Posterior vena cava (tissue), 2 donors: Measurements from ENCODE around the gene EIF1. TPM values are rescaled to one million over a fixed set of nuclear protein-coding genes. Genes with fewer than 3 reads are reported as not detected.
"Not testable (repeated sequence)": the region's sequence is repeated elsewhere in the genome, so short reads cannot be mapped to it uniquely, and the experiment has no call there.

Experiments
- DNase-seq: peaks from one replicate; pipeline ENCODE4 v3.0.0-alpha.2; 2020; ENCODE audit warnings: low spot score
- intact Hi-C, 2 donors: fragments of 100-400 bp; cut with DNase I; formaldehyde crosslinking; loops; one replicate each; pipeline versions ENCODE4 v1.14.1 to v1.14.2; 2022 to 2023
- total RNA-seq, 2 donors: library from RNA; stranded (reverse); fragmentation: NEBNext Ultra II Directional; extraction: Animal tissue kit (Norgen Biotek cat#: 25700); gene quantifications; one replicate each; pipeline ENCODE4 v1.2.1, GENCODE V29; 2021
- donor health status: DM: yes; HTN: yes; CAD: no.
- donor health status: DM: yes; HTN: yes; CAD: no.

Gene EIF1
- total RNA-seq, 2 donors from 2014 or later: 694 to 760 TPM

GRCh38 chr17:41689497-41690299, 1.0 kb downstream of the EIF1 start:
- intact Hi-C loops: no loop called here
- no peak for DNase-seq

DNA sequence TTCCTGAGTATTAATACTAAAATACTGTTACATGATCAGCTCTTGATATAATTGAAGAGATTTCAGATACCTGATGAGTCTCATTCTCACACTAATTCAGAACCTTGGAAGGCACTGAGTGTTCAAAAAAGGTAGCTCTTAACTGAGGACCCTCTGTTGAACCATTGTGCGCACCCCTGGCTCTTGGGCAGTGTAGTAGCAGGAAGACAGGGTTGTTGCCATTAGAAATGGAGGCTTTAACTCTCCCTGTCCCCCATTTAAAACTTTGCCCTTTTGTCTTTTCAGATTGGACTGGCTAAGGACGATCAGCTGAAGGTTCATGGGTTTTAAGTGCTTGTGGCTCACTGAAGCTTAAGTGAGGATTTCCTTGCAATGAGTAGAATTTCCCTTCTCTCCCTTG, 1.8 kb downstream of the EIF1 start:
- DNase-seq: no peak
- intact Hi-C loops: no loop called here

DNA sequence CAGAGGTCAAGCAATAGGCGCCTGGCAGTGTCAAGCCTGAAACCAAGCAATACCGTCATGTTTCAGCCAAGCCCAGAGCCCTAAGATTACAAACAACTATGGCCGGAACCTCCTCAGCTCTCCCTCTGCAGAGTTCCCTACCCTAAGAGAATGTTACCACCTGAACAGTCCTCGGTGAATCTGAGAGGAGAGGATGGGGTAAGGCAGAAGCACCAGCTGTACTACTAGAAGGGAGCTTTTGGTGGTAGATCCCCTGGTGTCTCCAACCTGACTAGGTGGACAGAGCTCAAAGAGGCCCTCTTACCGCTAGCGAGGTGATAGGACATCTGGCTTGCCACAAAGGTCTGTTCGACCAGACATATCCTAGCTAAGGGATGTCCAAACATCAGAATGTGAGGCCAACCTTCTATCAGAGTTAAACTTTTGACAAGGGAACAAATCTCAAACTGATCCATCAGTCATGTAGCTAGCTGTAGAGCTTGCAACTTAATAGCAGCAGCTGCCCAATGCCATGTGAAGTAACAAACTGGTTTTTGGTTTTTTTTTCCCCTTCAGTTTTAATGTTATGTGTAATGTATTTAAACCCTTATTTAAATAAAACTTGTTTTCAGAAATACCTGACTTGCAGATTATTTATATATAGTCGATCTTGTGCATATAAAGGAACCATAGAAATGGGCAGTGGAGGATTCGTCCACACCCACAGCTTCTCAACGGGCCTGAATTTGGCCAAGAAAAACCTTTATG, 2.5 kb downstream of the EIF1 start:
- no peak for DNase-seq
- intact Hi-C loops: no loop called here

GRCh38 chr17:41692722-41693521, 4.2 kb downstream of the EIF1 start:
- intact Hi-C loops: no loop called here
- DNase-seq: no peak

DNA sequence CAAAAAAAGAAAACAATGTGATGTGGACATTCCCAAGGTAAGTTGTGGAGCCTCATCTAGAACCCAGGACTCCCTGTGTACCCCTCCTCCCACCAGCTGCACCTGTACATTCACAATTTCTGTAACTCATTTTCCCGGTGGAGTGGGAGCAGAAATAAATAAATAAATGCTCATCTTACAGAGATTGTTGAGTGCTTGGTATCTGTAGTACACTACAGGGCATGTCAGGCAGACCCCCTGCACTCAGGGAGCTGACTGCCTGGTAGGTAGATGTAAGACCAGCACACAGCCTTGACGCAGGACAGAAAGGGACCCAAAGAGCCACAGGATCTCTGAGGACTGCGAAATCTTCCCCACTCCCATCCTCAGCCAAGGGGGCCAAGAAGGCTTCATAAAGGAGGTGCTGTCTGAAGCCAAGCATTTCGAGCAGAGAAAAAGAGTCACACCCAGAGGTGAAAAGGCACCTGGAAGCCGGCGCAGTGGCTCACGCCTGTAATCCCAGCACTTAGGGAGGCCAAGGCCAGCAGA, 6.5 kb downstream of the EIF1 start:
- no peak for DNase-seq
- intact Hi-C loops: no loop called here

- no peak for DNase-seq
- intact Hi-C loops: no loop called here
Measured at GRCh38 chr17:41695954-41696757, 7.5 kb downstream of the EIF1 start.

GRCh38 chr17:41697122-41697962, 8.7 kb downstream of the EIF1 start:
- DNase-seq: no peak

DNA sequence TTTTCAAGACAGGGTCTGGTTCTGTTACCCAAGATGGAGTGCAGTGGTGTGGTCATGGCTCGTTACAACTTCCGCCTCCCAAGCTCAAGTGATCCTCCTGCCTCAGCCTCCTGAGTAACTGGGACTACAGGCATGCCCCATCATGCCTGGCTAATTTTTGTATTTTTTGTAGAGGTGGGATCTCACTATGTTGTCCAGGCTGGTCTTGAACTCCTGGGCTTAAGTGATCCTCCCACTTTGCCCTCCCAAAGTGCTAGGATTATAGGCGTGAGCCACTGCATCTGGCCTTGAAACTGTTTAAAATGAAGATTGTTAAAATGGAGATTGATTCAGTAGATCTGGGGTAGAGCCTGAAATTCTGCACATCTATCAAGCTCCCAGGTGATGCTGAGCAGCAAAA, 12.2 kb downstream of the EIF1 start:
- intact Hi-C loops, DNase-seq: not testable (repeated sequence)

More at GRCh38 chr17:41697122-41697962, 8.7 kb downstream of the EIF1 start:
- intact Hi-C loops: no loop called here

DNA sequence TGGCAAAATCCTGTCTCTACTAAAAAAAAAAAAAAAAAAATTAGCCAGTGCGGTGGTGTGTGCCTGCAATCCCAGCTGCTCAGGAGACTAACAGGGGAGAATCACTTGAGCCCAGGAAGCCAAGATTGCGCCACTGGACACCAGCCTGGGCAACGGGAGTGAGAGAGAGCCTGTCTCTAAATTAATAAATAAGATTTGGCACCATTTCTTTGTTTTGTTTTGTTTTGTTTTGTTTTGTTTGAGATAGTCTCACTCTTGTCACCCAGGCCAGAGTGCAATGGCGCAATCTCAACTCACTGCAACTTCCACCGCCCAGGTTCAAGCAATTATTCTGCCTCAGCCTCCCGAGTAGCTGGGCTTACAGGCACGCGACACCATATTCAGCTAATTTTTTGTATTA, 14.0 kb downstream of the EIF1 start:
- intact Hi-C loops: no loop called here
- no peak for DNase-seq

- no peak for DNase-seq
- intact Hi-C loops: no loop called here
Measured at GRCh38 chr17:41705271-41705991, 16.7 kb downstream of the EIF1 start.

- DNase-seq: no peak
- intact Hi-C loops: no loop called here
Measured at GRCh38 chr17:41707803-41708669, 19.4 kb downstream of the EIF1 start.

- DNase-seq: no peak
- intact Hi-C loops: no loop called here
Measured at GRCh38 chr17:41710472-41711090, 21.9 kb downstream of the EIF1 start.

- no peak for DNase-seq
Measured at GRCh38 chr17:41711669-41712400, 23.1 kb downstream of the EIF1 start, which contains the start of gene GAST. TSS of gene GAST (plus strand) at chr17:41712331. CDS start at chr17:41715437, 3,106 bp downstream.

DNA sequence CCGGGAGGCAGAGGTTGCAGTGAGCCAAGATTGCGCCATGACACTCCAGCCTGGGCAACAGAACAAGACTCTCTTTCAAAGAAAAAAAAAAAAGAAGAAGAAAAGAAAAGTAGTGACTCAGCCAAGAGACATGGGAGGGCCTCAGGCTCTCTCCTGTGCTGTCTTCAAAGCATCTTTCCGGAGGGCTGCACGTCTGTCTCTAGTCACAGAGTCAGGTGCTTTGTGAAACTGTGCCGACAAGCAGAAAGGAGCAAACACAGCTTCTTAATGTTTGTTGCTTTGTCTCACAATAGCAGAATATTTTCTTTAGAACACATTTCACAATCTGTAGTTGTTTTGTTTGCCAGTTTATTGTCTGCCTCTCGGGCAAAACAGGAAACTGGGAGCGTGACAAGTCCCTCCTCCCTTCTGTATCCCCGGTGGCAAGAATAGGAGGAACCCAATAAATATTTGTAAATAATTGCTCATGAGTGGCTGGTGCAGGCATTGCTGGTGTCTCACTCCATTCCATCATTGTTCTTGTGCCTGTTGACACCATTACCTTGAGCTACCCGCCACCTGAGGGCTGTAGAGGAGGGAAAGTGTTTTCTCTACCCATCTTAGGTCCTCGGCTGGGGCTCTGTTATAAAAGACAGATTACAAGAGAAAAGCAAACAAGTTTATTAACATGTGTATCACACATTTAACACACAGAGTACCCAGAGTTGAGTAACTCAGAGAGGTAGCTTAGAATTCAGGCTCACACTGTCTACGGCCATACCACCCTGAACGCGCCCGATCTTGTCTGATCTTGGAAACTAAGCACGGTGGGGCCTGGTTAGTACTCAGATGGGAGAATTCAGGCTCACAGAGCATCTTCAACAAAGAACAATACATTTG, 29.0 kb downstream of the EIF1 start:
- DNase-seq: no peak
- intact Hi-C loops: no loop called here

More at GRCh38 chr17:41711669-41712400, 23.1 kb downstream of the EIF1 start, which contains the start of gene GAST:
- intact Hi-C loops: no loop called here
